ENCODE data around the gene TMEM39A.

The TMEM39A gene

DNA sequence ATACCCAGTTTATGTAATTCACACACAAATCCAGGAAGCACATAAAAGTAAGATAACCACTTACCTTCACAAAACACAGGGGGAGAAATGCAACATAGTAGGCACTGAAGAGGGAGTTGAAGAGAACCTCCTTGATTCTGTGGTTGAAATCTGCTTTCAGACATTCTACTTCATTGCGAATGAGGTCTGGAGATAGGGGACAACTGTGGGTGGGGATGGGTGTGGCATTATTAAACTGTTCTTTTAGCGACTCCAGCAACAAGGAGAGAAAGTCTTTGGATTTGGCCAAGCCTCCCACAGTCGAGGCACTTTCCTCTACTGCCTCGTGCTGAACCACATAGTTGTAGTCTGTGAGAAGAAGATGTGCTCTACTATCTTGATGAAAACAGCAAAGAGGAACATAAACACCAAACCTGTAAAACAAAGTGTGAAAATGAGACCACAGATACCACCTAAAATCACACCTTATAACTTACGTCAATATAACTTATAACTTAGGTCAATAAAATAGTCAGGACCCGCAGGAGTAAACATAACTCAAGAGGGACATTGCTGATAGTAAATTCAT lies 25.6 kb downstream of the TMEM39A start:
- TF ChIP-seq, protein P1, sequence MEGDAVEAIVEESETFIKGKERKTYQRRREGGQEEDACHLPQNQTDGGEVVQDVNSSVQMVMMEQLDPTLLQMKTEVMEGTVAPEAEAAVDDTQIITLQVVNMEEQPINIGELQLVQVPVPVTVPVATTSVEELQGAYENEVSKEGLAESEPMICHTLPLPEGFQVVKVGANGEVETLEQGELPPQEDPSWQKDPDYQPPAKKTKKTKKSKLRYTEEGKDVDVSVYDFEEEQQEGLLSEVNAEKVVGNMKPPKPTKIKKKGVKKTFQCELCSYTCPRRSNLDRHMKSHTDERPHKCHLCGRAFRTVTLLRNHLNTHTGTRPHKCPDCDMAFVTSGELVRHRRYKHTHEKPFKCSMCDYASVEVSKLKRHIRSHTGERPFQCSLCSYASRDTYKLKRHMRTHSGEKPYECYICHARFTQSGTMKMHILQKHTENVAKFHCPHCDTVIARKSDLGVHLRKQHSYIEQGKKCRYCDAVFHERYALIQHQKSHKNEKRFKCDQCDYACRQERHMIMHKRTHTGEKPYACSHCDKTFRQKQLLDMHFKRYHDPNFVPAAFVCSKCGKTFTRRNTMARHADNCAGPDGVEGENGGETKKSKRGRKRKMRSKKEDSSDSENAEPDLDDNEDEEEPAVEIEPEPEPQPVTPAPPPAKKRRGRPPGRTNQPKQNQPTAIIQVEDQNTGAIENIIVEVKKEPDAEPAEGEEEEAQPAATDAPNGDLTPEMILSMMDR (IDR thresholded peaks at IDR 0.05; ENCODE audit: low read depth, low read length, missing control alignments): no peak
- in situ Hi-C loops (cut with HindIII; ENCODE audit: low sequenced_read_pairs): no loop called here
- no peak overlapping the region for H3K4me3 ChIP-seq (ENCODE audit: low read depth, low read length)
- no peak for DNase-seq (ENCODE audit: low read depth)

DNA sequence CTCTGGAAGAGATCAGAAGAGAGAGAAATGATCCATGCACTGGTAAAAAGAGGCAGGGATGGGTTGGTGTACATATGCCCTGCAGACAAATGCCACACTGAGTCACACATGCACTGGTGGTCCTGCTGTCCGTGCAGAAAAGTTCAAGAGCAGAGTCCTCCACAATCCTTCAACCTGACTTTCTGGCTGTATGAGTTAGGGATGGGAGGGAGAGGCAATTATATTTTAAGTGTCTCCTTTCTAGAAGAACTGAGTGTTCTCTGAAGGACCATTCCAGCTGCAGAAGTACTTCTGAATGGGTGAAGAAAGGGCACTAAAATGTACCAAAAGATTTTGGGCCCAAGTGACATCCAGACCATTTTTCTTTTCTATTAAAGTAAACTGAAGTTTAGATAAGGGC lies 26.4 kb downstream of the TMEM39A start:
- TF ChIP-seq, protein P1 (IDR thresholded peaks at IDR 0.05; ENCODE audit: low read depth, low read length, missing control alignments): no peak
- no peak overlapping the region for H3K4me3 ChIP-seq (ENCODE audit: low read depth, low read length)
- in situ Hi-C loops (cut with HindIII; ENCODE audit: low sequenced_read_pairs): no loop called here
- no peak for DNase-seq (ENCODE audit: low read depth)

DNA sequence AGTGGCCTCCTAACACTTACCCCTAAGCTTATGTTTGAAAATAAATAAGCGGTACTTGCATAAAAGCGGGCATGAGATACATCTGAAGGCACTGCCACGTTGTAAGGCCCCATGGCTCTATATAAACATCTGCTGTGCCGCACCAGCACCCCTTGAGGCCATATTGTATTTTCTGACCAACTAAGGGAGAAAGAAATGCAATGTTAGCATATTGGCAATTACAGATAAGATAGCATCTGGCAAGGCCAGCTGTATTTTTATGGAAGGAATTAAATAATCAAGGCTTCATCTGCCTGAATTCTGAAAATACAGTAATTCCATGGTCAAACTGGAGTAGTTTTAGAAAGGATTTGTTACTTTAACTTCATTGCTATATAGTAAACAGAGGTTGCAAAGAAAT lies 28.7 kb downstream of the TMEM39A start:
- no peak for DNase-seq (ENCODE audit: low read depth)
- H3K4me3 ChIP-seq (ENCODE audit: low read depth, low read length): no peak overlapping the region
- TF ChIP-seq, protein P1 (IDR thresholded peaks at IDR 0.05; ENCODE audit: low read depth, low read length, missing control alignments): no peak
- in situ Hi-C loops (cut with HindIII; ENCODE audit: low sequenced_read_pairs): no loop called here

DNA sequence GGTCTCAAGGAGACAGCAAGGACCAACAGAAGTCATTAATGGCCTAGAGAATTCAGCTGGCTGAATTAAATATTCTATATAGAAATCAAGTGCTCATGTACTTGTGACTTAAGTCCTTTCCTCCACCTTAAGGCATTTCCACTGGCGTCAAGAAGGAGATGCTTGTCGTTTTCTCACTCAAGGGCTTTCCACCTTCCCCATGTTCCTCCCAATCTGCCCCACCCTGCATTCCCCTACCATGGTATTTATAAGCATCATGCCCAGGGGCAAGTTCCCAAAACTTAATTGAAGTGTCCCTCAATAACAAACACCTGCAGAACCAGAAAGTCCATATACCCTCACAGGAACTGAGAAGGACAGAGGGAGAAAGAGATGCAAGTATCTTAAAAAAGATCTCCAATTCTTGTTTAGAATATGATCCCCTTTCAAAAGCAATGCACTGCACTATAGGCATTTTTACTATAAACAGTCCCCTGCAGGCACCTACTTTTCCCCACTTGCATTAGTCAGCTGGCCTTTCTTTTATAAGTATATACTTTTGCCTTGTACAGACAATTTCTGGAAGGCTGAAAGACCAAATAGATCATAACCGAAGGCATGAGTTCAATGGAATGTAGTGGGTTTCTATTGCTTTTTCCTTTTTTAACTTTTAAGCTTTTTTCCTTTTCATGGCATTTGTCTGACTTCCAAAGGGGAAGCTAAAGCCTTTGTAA lies 29.6 kb downstream of the TMEM39A start:
- TF ChIP-seq, protein P1 (IDR thresholded peaks at IDR 0.05; ENCODE audit: low read depth, low read length, missing control alignments): no peak
- in situ Hi-C loops (cut with HindIII; ENCODE audit: low sequenced_read_pairs): no loop called here

DNA sequence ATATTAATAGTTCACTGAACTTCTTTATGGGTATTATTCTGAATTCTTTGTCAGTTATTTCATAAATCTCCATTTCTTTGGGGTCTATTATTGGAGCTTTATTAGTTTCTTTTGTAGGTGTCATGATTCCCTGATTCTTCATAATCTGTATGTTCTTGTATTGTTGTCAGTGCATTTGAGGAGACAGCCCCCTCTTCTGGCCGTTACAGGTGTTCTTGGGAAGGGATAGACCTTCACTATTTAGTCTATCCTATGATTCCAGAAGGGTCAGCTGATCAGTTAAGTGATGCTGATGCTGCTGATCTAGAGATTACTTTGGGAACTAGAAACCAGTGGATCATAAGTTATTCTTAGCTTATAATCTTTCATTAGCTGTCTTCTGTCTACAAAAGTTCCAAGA lies 34.9 kb downstream of the TMEM39A start:
- no peak for DNase-seq (ENCODE audit: low read depth)
- in situ Hi-C loops (cut with HindIII; ENCODE audit: low sequenced_read_pairs): no loop called here
- TF ChIP-seq, protein P1 (IDR thresholded peaks at IDR 0.05; ENCODE audit: low read depth, low read length, missing control alignments): no peak
- H3K4me3 ChIP-seq (ENCODE audit: low read depth, low read length): no peak overlapping the region

More for the DNA sequence above, 29.6 kb downstream of the TMEM39A start:
- no peak overlapping the region for H3K4me3 ChIP-seq (ENCODE audit: low read depth, low read length)
- DNase-seq (ENCODE audit: low read depth): no peak

DNA sequence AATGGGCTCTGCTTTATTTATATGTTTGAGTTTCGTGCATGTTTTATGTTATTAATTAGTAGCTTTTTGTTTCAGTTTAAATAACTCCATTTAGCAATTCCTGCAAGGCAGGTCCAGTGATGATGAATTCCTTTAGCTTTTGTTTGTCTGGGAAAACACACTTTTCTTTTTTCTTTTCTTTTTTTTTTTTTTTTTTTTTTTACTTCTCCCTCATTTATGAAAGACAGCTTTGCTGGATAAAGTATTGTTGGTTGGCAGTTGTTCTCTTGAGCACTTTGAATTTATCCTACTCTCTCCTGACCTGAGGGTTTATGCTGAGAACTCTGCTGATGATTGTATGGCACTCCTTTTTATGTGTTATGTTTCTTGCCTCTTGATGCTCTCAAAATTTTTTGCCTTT lies 35.7 kb downstream of the TMEM39A start:
- H3K4me3 ChIP-seq (ENCODE audit: low read depth, low read length): no peak overlapping the region
- no peak for DNase-seq (ENCODE audit: low read depth)
- in situ Hi-C loops (cut with HindIII; ENCODE audit: low sequenced_read_pairs): no loop called here
- TF ChIP-seq, protein P1 (IDR thresholded peaks at IDR 0.05; ENCODE audit: low read depth, low read length, missing control alignments): no peak

Measured in astrocyte of the cerebellum (primary cell).